Progenitor cell of endocrine pancreas (in vitro differentiated cells): ENCODE measurements around the gene MTHFSD. TPM values are rescaled to one million over a fixed set of nuclear protein-coding genes. Genes with fewer than 3 reads are reported as not detected.

Experiments
- DNase-seq: peaks from one replicate; pipeline ENCODE4 v3.0.0; 2021; ENCODE audit warnings: low spot score; ENCODE audit not compliant: unreplicated experiment
- H3K27ac Mint-ChIP-seq: 2 replicates; pipeline ENCODE4 v1.8.0; 2021; ENCODE audit warnings: mild to moderate bottlenecking, moderate library complexity, mixed read lengths
- H3K27me3 Mint-ChIP-seq: 2 replicates; pipeline ENCODE4 v1.8.0; 2021; ENCODE audit warnings: mixed read lengths
- H3K36me3 Mint-ChIP-seq: 2 replicates; pipeline ENCODE4 v1.8.0; 2022; ENCODE audit warnings: mixed read lengths; ENCODE audit not compliant: insufficient read depth
- H3K4me1 Mint-ChIP-seq: 2 replicates; pipeline ENCODE4 v1.8.0; 2021; ENCODE audit warnings: low read depth, mixed read lengths
- H3K4me3 Mint-ChIP-seq: 2 replicates; pipeline ENCODE4 v1.8.0; 2021; ENCODE audit warnings: low read depth, mild to moderate bottlenecking, moderate library complexity, mixed read lengths
- H3K9me3 Mint-ChIP-seq: 2 replicates; pipeline ENCODE4 v1.8.0; 2021; ENCODE audit warnings: low read depth, mixed read lengths
- CTCF ChIP-seq: fragments of 200-600 bp; sonication (generic); IDR thresholded peaks from one replicate; pipeline ENCODE4 v1.5.0; 2021; ENCODE audit warnings: antibody characterized with exemption, mild to moderate bottlenecking; ENCODE audit not compliant: unreplicated experiment
- total RNA-seq: library from RNA; stranded (reverse); gene quantifications from 2 replicates; pipeline ENCODE4 v1.2.1, GENCODE V29; 2021

MTHFSD gene
- total RNA-seq, 1 donor from 2014 or later: 21.8 TPM

- H3K4me1 Mint-ChIP-seq: peaks cover 3% of the 10 kb centered on the region
- H3K9me3 Mint-ChIP-seq: no peaks in the 10 kb centered on the region
- TF ChIP-seq CTCF: no peak
- no peak overlapping the region for H3K27ac Mint-ChIP-seq
- DNase-seq: no peak
- H3K27me3 Mint-ChIP-seq: peaks cover 91% of the 10 kb centered on the region
- no peaks in the 10 kb centered on the region for H3K36me3 Mint-ChIP-seq
- H3K4me3 Mint-ChIP-seq: no peak overlapping the region
These were observed 60.3 kb downstream of the MTHFSD start for GRCh38 chr16:86494565-86495356.

- Mint-ChIP-seq H3K27ac (no peak overlapping the region), H3K9me3 (no peaks in the 10 kb centered on the region), H3K4me1 (peaks cover 3% of the 10 kb centered on the region), H3K4me3 (no peak overlapping the region), H3K36me3 (no peaks in the 10 kb centered on the region), H3K27me3 (peaks cover 91% of the 10 kb centered on the region)
- no peak for DNase-seq
- no peak for TF ChIP-seq CTCF
These were observed 60.9 kb downstream of the MTHFSD start for GRCh38 chr16:86494039-86494564.

GRCh38 chr16:86492961-86493629 lies 61.9 kb downstream of the MTHFSD start:
- H3K4me1 Mint-ChIP-seq: peaks cover under 1% of the 10 kb centered on the region
- no peak overlapping the region for H3K4me3 Mint-ChIP-seq
- no peak for DNase-seq
- H3K27me3 Mint-ChIP-seq: peaks cover 95% of the 10 kb centered on the region
- no peak overlapping the region for H3K27ac Mint-ChIP-seq
- no peak for TF ChIP-seq CTCF
- H3K36me3 Mint-ChIP-seq: no peaks in the 10 kb centered on the region
- no peaks in the 10 kb centered on the region for H3K9me3 Mint-ChIP-seq

- H3K27me3 Mint-ChIP-seq: peaks cover 95% of the 10 kb centered on the region
- no peak overlapping the region for H3K4me3 Mint-ChIP-seq
- H3K4me1 Mint-ChIP-seq: no peaks in the 10 kb centered on the region
- DNase-seq: no peak
- no peak overlapping the region for H3K27ac Mint-ChIP-seq
- no peaks in the 10 kb centered on the region for H3K9me3 Mint-ChIP-seq
- TF ChIP-seq CTCF: no peak
- H3K36me3 Mint-ChIP-seq: no peaks in the 10 kb centered on the region
These were observed 62.6 kb downstream of the MTHFSD start for GRCh38 chr16:86492267-86492960.

GRCh38 chr16:86491640-86492023 lies 63.4 kb downstream of the MTHFSD start:
- no peaks in the 10 kb centered on the region for H3K36me3 Mint-ChIP-seq
- H3K4me3 Mint-ChIP-seq: no peak overlapping the region
- H3K9me3 Mint-ChIP-seq: no peaks in the 10 kb centered on the region
- H3K4me1 Mint-ChIP-seq: no peaks in the 10 kb centered on the region
- H3K27me3 Mint-ChIP-seq: peaks cover 96% of the 10 kb centered on the region
- TF ChIP-seq CTCF: no peak
- H3K27ac Mint-ChIP-seq: no peak overlapping the region
- DNase-seq: no peak
